Esophagus muscularis mucosa (tissue), 3 donors: Measurements from ENCODE around the gene NUDT9.

Experiments
- CTCF ChIP-seq, 3 experiments: fragments of 200-600 bp in 2 of 3; fragments of 450-650 bp in 1 of 3; sonication (generic) in 2 of 3; IDR thresholded peaks; one replicate each; pipeline ENCODE4 v1.5.1; 2017 to 2019; ENCODE audit warnings: antibody characterized with exemption in 3 of 3, mild to moderate bottlenecking in 2 of 3, moderate library complexity in 1 of 3
- POLR2A ChIP-seq: fragments of 450-650 bp; IDR thresholded peaks from one replicate; pipeline ENCODE4 v1.6.1; 2017; ENCODE audit warnings: antibody characterized with exemption, moderate library complexity, mild to moderate bottlenecking, low read depth

DNA sequence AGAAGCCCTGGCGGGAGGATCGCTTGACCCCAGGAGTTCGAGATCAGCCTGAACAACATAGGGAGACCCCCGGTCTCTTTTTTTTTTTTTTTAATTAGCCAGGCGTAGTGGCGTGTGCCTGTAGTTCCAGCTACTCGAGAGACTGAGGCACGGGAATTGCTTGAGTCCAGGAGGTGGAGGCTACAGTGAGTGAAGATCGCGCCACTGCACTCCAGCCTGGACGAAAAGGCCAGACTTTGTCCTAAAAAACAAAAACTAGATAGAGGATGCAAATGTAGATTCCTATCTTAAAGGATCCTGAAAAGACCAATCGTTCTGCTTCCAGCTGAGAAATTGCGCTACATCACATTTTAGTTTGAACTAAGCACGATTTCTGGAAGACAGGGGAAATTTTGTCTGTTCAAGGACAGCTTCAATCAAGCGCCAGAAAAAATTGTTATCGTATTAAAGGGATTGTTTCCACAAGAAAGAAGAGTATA is 30.8 kb upstream of the NUDT9 start:
- no peak for TF ChIP-seq CTCF (IDR thresholded peaks at IDR 0.05)
- no peak for TF ChIP-seq POLR2A
